ENCODE results near the gene PHF21A. TPM values are rescaled to one million over a fixed set of nuclear protein-coding genes. Genes with fewer than 3 reads are reported as not detected.

The PHF21A gene
- total RNA-seq, 1 experiment from 2014 or later = 29.4 TPM

DNA sequence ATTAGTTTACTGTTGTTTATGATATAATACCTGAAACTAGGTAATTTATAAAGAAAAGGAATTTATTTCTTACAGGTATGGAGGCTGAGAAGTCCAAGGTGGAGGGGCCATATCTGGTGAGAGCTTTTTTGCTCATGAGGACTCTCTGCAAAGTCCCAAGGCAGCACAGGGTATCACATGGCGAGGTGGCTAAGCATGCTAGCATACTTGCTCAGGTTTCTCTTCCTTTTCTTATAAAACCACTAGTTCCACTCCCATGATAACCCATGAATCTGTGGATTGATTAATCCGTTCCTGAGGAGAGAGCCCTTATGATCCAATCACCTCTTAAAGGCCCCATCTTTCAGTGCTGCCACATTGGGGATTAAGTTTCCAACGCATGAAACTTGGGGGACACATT is 82.7 kb downstream of the PHF21A start:
- CTCF ChIA-PET = interaction anchor here (0.8 to 2.3 kb wide), 3 partner anchors 19 to 38 kb away, joined by 4 to 6 read pairs (median 5); no protein-coding TSS in a partner anchor
- H3K27me3 Mint-ChIP-seq (ENCODE audit: low read depth) = no peaks in the 10 kb centered on the region
- ATAC-seq (no peak), DNase-seq (ENCODE audit: low spot score) (no peak)
- TF ChIP-seq, protein P1, sequence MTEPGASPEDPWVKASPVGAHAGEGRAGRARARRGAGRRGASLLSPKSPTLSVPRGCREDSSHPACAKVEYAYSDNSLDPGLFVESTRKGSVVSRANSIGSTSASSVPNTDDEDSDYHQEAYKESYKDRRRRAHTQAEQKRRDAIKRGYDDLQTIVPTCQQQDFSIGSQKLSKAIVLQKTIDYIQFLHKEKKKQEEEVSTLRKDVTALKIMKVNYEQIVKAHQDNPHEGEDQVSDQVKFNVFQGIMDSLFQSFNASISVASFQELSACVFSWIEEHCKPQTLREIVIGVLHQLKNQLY (CRISPR knock-in tag; IDR thresholded peaks at IDR 0.05) = no peak
- TF ChIP-seq, protein P2, sequence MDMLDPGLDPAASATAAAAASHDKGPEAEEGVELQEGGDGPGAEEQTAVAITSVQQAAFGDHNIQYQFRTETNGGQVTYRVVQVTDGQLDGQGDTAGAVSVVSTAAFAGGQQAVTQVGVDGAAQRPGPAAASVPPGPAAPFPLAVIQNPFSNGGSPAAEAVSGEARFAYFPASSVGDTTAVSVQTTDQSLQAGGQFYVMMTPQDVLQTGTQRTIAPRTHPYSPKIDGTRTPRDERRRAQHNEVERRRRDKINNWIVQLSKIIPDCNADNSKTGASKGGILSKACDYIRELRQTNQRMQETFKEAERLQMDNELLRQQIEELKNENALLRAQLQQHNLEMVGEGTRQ (CRISPR knock-in tag; IDR thresholded peaks at IDR 0.05) = no peak
- no peak for TF ChIP-seq GABPB1 (CRISPR knock-in tag; IDR thresholded peaks at IDR 0.05)
- TF ChIP-seq SP1 (CRISPR knock-in tag; conservative IDR thresholded peaks at IDR 0.05) = no peak
- TF ChIP-seq, protein P3, sequence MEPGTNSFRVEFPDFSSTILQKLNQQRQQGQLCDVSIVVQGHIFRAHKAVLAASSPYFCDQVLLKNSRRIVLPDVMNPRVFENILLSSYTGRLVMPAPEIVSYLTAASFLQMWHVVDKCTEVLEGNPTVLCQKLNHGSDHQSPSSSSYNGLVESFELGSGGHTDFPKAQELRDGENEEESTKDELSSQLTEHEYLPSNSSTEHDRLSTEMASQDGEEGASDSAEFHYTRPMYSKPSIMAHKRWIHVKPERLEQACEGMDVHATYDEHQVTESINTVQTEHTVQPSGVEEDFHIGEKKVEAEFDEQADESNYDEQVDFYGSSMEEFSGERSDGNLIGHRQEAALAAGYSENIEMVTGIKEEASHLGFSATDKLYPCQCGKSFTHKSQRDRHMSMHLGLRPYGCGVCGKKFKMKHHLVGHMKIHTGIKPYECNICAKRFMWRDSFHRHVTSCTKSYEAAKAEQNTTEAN (CRISPR knock-in tag; IDR thresholded peaks at IDR 0.05) = no peak
- no peak for TF ChIP-seq ZBTB21 (CRISPR knock-in tag; IDR thresholded peaks at IDR 0.05; ENCODE audit: borderline replicate concordance)
- TF ChIP-seq, protein P4, sequence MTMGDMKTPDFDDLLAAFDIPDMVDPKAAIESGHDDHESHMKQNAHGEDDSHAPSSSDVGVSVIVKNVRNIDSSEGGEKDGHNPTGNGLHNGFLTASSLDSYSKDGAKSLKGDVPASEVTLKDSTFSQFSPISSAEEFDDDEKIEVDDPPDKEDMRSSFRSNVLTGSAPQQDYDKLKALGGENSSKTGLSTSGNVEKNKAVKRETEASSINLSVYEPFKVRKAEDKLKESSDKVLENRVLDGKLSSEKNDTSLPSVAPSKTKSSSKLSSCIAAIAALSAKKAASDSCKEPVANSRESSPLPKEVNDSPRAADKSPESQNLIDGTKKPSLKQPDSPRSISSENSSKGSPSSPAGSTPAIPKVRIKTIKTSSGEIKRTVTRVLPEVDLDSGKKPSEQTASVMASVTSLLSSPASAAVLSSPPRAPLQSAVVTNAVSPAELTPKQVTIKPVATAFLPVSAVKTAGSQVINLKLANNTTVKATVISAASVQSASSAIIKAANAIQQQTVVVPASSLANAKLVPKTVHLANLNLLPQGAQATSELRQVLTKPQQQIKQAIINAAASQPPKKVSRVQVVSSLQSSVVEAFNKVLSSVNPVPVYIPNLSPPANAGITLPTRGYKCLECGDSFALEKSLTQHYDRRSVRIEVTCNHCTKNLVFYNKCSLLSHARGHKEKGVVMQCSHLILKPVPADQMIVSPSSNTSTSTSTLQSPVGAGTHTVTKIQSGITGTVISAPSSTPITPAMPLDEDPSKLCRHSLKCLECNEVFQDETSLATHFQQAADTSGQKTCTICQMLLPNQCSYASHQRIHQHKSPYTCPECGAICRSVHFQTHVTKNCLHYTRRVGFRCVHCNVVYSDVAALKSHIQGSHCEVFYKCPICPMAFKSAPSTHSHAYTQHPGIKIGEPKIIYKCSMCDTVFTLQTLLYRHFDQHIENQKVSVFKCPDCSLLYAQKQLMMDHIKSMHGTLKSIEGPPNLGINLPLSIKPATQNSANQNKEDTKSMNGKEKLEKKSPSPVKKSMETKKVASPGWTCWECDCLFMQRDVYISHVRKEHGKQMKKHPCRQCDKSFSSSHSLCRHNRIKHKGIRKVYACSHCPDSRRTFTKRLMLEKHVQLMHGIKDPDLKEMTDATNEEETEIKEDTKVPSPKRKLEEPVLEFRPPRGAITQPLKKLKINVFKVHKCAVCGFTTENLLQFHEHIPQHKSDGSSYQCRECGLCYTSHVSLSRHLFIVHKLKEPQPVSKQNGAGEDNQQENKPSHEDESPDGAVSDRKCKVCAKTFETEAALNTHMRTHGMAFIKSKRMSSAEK (CRISPR knock-in tag; IDR thresholded peaks at IDR 0.05; ENCODE audit: borderline replicate concordance) = no peak
- no peaks in the 10 kb centered on the region for H3K4me1 Mint-ChIP-seq
- POLR2A ChIA-PET = no interaction called here
- H3K36me3 Mint-ChIP-seq = no peaks in the 10 kb centered on the region
- H3K27ac Mint-ChIP-seq = no peak overlapping the region
- H3K9me3 Mint-ChIP-seq = no peaks in the 10 kb centered on the region
- no peak overlapping the region for H3K4me3 Mint-ChIP-seq

DNA sequence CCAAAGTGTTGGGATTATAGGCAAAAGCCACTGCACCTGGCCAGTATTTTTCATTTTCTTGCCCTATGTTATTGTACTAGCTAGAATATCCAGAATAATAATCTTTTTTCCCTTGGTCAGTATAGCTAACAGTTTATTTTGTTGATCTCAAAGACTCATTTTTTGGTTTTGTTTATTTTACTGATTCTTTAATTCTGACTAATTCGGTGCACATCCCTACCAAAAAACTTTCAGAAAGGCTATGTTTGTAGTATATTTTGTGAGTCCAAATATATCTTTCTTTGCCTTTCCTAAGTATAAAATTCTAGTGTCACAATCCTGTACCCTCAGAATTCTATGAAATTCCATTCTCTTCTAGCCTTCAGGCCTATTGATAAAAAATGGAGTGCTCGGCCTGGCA is 84.3 kb downstream of the PHF21A start:
- Mint-ChIP-seq H3K27ac (no peak overlapping the region), H3K4me3 (no peak overlapping the region), H3K36me3 (no peaks in the 10 kb centered on the region), H3K9me3 (no peaks in the 10 kb centered on the region), H3K4me1 (no peaks in the 10 kb centered on the region), H3K27me3 (ENCODE audit: low read depth) (no peaks in the 10 kb centered on the region)
- ATAC-seq (no peak), DNase-seq (ENCODE audit: low spot score) (no peak)
- POLR2A ChIA-PET = no interaction called here
- no peak for TF ChIP-seq NFE2L1 (CRISPR knock-in tag; IDR thresholded peaks at IDR 0.05)
- no peak for TF ChIP-seq SMAD3 (CRISPR knock-in tag; IDR thresholded peaks at IDR 0.05; ENCODE audit: borderline replicate concordance)
- TF ChIP-seq ZNF317 (CRISPR knock-in tag; IDR thresholded peaks at IDR 0.05; ENCODE audit: borderline replicate concordance, low read depth) = no peak
- no peak for TF ChIP-seq RELA (CRISPR knock-in tag; IDR thresholded peaks at IDR 0.05; ENCODE audit: borderline replicate concordance)
- no peak for TF ChIP-seq MXD4 (CRISPR knock-in tag; IDR thresholded peaks at IDR 0.05; ENCODE audit: borderline replicate concordance)
- TF ChIP-seq, protein P5, sequence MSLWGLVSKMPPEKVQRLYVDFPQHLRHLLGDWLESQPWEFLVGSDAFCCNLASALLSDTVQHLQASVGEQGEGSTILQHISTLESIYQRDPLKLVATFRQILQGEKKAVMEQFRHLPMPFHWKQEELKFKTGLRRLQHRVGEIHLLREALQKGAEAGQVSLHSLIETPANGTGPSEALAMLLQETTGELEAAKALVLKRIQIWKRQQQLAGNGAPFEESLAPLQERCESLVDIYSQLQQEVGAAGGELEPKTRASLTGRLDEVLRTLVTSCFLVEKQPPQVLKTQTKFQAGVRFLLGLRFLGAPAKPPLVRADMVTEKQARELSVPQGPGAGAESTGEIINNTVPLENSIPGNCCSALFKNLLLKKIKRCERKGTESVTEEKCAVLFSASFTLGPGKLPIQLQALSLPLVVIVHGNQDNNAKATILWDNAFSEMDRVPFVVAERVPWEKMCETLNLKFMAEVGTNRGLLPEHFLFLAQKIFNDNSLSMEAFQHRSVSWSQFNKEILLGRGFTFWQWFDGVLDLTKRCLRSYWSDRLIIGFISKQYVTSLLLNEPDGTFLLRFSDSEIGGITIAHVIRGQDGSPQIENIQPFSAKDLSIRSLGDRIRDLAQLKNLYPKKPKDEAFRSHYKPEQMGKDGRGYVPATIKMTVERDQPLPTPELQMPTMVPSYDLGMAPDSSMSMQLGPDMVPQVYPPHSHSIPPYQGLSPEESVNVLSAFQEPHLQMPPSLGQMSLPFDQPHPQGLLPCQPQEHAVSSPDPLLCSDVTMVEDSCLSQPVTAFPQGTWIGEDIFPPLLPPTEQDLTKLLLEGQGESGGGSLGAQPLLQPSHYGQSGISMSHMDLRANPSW (CRISPR knock-in tag; conservative IDR thresholded peaks at IDR 0.05; ENCODE audit: low read depth) = no peak
- TF ChIP-seq, protein P6, sequence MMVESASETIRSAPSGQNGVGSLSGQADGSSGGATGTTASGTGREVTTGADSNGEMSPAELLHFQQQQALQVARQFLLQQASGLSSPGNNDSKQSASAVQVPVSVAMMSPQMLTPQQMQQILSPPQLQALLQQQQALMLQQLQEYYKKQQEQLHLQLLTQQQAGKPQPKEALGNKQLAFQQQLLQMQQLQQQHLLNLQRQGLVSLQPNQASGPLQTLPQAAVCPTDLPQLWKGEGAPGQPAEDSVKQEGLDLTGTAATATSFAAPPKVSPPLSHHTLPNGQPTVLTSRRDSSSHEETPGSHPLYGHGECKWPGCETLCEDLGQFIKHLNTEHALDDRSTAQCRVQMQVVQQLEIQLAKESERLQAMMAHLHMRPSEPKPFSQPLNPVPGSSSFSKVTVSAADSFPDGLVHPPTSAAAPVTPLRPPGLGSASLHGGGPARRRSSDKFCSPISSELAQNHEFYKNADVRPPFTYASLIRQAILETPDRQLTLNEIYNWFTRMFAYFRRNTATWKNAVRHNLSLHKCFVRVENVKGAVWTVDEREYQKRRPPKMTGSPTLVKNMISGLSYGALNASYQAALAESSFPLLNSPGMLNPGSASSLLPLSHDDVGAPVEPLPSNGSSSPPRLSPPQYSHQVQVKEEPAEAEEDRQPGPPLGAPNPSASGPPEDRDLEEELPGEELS (CRISPR knock-in tag; IDR thresholded peaks at IDR 0.05) = no peak
- CTCF ChIA-PET = interaction anchor here (0.7 kb wide), 1 partner anchor 649 kb away, joined by 3 read pairs; no protein-coding TSS in a partner anchor

All from WTC11 (cell line).